Liver (tissue), 9 donors: ENCODE measurements around the gene HAPLN1. TPM values are rescaled to one million over a fixed set of nuclear protein-coding genes. Genes with fewer than 3 reads are reported as not detected.

Source experiments
- DNase-seq: peaks from one replicate; pipeline ENCODE4 v3.0.0-alpha.2; 2017; ENCODE audit warnings: low spot score
- H3K27ac ChIP-seq, 2 donors: one replicate each; pipeline ENCODE4 v1.7.0; 2013; ENCODE audit warnings: inconsistent platforms in 2 of 2, low read length in 2 of 2, control low read depth in 1 of 2, low read depth in 1 of 2, mild to moderate bottlenecking in 1 of 2
- H3K27me3 ChIP-seq, 4 donors: one replicate each; pipeline versions ENCODE4 v1.6.1 to v1.7.0; 2013; ENCODE audit warnings: low read length in 3 of 4, inconsistent platforms in 1 of 4, mild to moderate bottlenecking in 1 of 4, moderate library complexity in 1 of 4; ENCODE audit not compliant: control insufficient read depth in 4 of 4, insufficient read depth in 4 of 4
- H3K36me3 ChIP-seq, 4 donors: one replicate each; pipeline versions ENCODE4 v1.6.1 to v1.7.0; 2013; ENCODE audit warnings: low read length in 3 of 4, mild to moderate bottlenecking in 3 of 4, low read depth in 1 of 4, moderate library complexity in 1 of 4; ENCODE audit not compliant: control insufficient read depth in 4 of 4, insufficient read depth in 3 of 4
- H3K4me1 ChIP-seq, 4 donors: one replicate each; pipeline versions ENCODE4 v1.6.1 to v1.7.0; 2013; ENCODE audit warnings: low read length in 3 of 4, mild to moderate bottlenecking in 3 of 4, moderate library complexity in 1 of 4; ENCODE audit not compliant: control insufficient read depth in 4 of 4, insufficient read depth in 4 of 4
- H3K4me3 ChIP-seq, 3 donors: one replicate each; pipeline versions ENCODE4 v1.6.1 to v1.7.0; 2013; ENCODE audit warnings: low read length in 3 of 3, control low read depth in 1 of 3, low read depth in 1 of 3, mild to moderate bottlenecking in 1 of 3
- H3K9ac ChIP-seq, 2 donors: one replicate each; pipeline ENCODE4 v1.7.0; 2013; ENCODE audit warnings: low read length in 2 of 2, mild to moderate bottlenecking in 2 of 2, moderate library complexity in 2 of 2, control low read depth in 1 of 2, low read depth in 1 of 2
- H3K9me3 ChIP-seq, 4 donors: one replicate each; pipeline versions ENCODE4 v1.6.1 to v1.7.0; 2013; ENCODE audit warnings: low read length in 3 of 4; ENCODE audit not compliant: control insufficient read depth in 4 of 4
- ATF3 ChIP-seq: IDR thresholded peaks from 2 replicates; pipeline ENCODE4 v1.6.1; 2016; ENCODE audit warnings: antibody characterized with exemption
- CTCF ChIP-seq: fragments of 150-350 bp; IDR thresholded peaks from 2 replicates; pipeline ENCODE4 v1.5.1; 2017; ENCODE audit warnings: improper control_type of control experiment, low read depth, low read length; ENCODE audit not compliant: missing input control
- EGR1 ChIP-seq, 2 donors: IDR thresholded peaks; 2 replicates each; pipeline ENCODE4 v1.6.1; 2016 to 2018; ENCODE audit warnings: antibody characterized with exemption in 2 of 2, low read depth in 2 of 2
- FOXA1 ChIP-seq: IDR thresholded peaks from 2 replicates; pipeline ENCODE4 v1.6.1; 2016; ENCODE audit warnings: antibody characterized with exemption
- FOXA2 ChIP-seq: IDR thresholded peaks from 2 replicates; pipeline ENCODE4 v1.6.1; 2016; ENCODE audit warnings: antibody characterized with exemption
- GABPA ChIP-seq, 2 donors: IDR thresholded peaks in 1 of 2; conservative IDR thresholded peaks in 1 of 2; 2 replicates each; pipeline ENCODE4 v1.6.1; 2016; ENCODE audit warnings: antibody characterized with exemption in 2 of 2, mild to moderate bottlenecking in 1 of 2, moderate library complexity in 1 of 2
- HNF4A ChIP-seq, 2 donors: conservative IDR thresholded peaks; 2 replicates each; pipeline ENCODE4 v1.6.1; 2016; ENCODE audit warnings: antibody characterized with exemption in 2 of 2, mild to moderate bottlenecking in 2 of 2
- HNF4G ChIP-seq: IDR thresholded peaks from 2 replicates; pipeline ENCODE4 v1.6.1; 2016; ENCODE audit warnings: antibody characterized with exemption
- JUND ChIP-seq, 2 donors: IDR thresholded peaks; 2 replicates each; pipeline ENCODE4 v1.6.1; 2016; ENCODE audit warnings: antibody characterized with exemption in 2 of 2
- MAX ChIP-seq: IDR thresholded peaks from 2 replicates; pipeline ENCODE4 v1.6.1; 2016; ENCODE audit warnings: antibody characterized with exemption
- NR2F2 ChIP-seq: IDR thresholded peaks from 2 replicates; pipeline ENCODE4 v1.6.1; 2016; ENCODE audit warnings: antibody characterized with exemption
- RAD21 ChIP-seq, 2 donors: IDR thresholded peaks; 2 replicates each; pipeline ENCODE4 v1.6.1; 2016; ENCODE audit warnings: antibody characterized with exemption in 2 of 2, mild to moderate bottlenecking in 2 of 2
- REST ChIP-seq: IDR thresholded peaks from 2 replicates; pipeline ENCODE4 v1.6.1; 2016; ENCODE audit warnings: antibody characterized with exemption, mild to moderate bottlenecking
- RXRA ChIP-seq, 2 donors: IDR thresholded peaks; 2 replicates each; pipeline ENCODE4 v1.6.1; 2017 to 2018; ENCODE audit warnings: antibody characterized with exemption in 2 of 2, mild to moderate bottlenecking in 1 of 2
- SP1 ChIP-seq: IDR thresholded peaks from 2 replicates; pipeline ENCODE4 v1.6.1; 2018; ENCODE audit warnings: antibody characterized with exemption, mild to moderate bottlenecking
- TAF1 ChIP-seq: conservative IDR thresholded peaks from 2 replicates; pipeline ENCODE4 v1.6.1; 2016; ENCODE audit warnings: antibody characterized with exemption, mild to moderate bottlenecking
- YY1 ChIP-seq: IDR thresholded peaks from 2 replicates; pipeline ENCODE4 v1.6.1; 2016; ENCODE audit warnings: antibody characterized with exemption, mild to moderate bottlenecking
- ZBTB33 ChIP-seq: IDR thresholded peaks from 2 replicates; pipeline ENCODE4 v1.6.1; 2016; ENCODE audit warnings: antibody characterized with exemption
- WGBS: extraction: QIAGEN DNeasy Blood & Tissue Kit; methylation state at CpG from one replicate; pipeline ENCODE4 v1.1.7; 2013; 5-methylcytosine and 5-hydroxymethylcytosine counted together
- polyA plus RNA-seq, 2 donors: library from polyadenylated mRNA; stranded (reverse) in 1 of 2; unstranded in 1 of 2; fragments of 200-250 nt in 1 of 2; fragments of >200 nt in 1 of 2; fragmentation: Nextera tagmentation in 1 of 2; extraction: Ambion mirVana in 1 of 2; gene quantifications; one replicate each; pipeline versions ENCODE4 v1.2.1 to v1.2.3, GENCODE V29; 2013 to 2015
- total RNA-seq, 2 donors: library from RNA; depleted of rRNA; stranded (reverse); fragments of >200 nt; gene quantifications; one replicate each; pipeline ENCODE4 v1.2.3, GENCODE V29; 2014
- donor health status: healthy.
- donor health status: healthy.
- donor health status: healthy.
- donor health status: healthy.
- donor health status: healthy.

Gene HAPLN1
- total and polyA plus RNA-seq, 4 donors = 0.07 to 1.3 TPM; not detected in 2

- H3K4me3 ChIP-seq = no peak overlapping the region
- 90% methylated on average over 1 of the region's 1 CpG for WGBS
- H3K9me3 ChIP-seq = no peaks in the 10 kb centered on the region
- no peak overlapping the region for H3K27ac ChIP-seq
- no peaks in the 10 kb centered on the region for H3K4me1 ChIP-seq
- DNase-seq = no peak
- peaks cover 0 to 2% (median 0%) of the 10 kb centered on the region in 4 donors for H3K27me3 ChIP-seq
- H3K36me3 ChIP-seq = no peaks in the 10 kb centered on the region
- TF ChIP-seq GABPA (IDR thresholded peaks at IDR 0.05 in 1 of 2, conservative IDR thresholded peaks at IDR 0.05 in 1 of 2) = no peak
- TF ChIP-seq NR2F2 = no peak
- no peak for TF ChIP-seq FOXA1
- TF ChIP-seq ATF3 = no peak
- TF ChIP-seq HNF4A (conservative IDR thresholded peaks at IDR 0.05) = no peak
- TF ChIP-seq RXRA (IDR thresholded peaks at IDR 0.05) = no peak
- no peak for TF ChIP-seq TAF1
- no peak for TF ChIP-seq SP1
- TF ChIP-seq JUND (IDR thresholded peaks at IDR 0.05) = no peak
- no peak for TF ChIP-seq YY1
- no peak overlapping the region for H3K9ac ChIP-seq
Measured at GRCh38 chr5:83708170-83708569, 12.5 kb downstream of the HAPLN1 start.

- Histone ChIP-seq H3K4me3 (no peak overlapping the region), H3K9me3 (no peaks in the 10 kb centered on the region), H3K36me3 (no peaks in the 10 kb centered on the region), H3K27ac (no peak overlapping the region), H3K27me3 (no peaks in the 10 kb centered on the region), H3K9ac (no peak overlapping the region), H3K4me1 (no peaks in the 10 kb centered on the region)
- DNase-seq = no peak
- TF ChIP-seq CTCF (no peak), RXRA (IDR thresholded peaks at IDR 0.05) (no peak), FOXA1 (no peak), MAX (no peak), HNF4G (no peak), JUND (IDR thresholded peaks at IDR 0.05) (no peak), REST (no peak), NR2F2 (no peak), ATF3 (no peak), EGR1 (IDR thresholded peaks at IDR 0.05; ENCODE audit: low read depth in 2 of 2) (no peak), ZBTB33 (no peak), RAD21 (IDR thresholded peaks at IDR 0.05) (no peak), SP1 (no peak), FOXA2 (no peak), HNF4A (conservative IDR thresholded peaks at IDR 0.05) (no peak), TAF1 (no peak), GABPA (IDR thresholded peaks at IDR 0.05 in 1 of 2, conservative IDR thresholded peaks at IDR 0.05 in 1 of 2) (no peak)
- 70% methylated on average over 2 of the region's 2 CpGs for WGBS
Measured at GRCh38 chr5:83703059-83703458, 17.6 kb downstream of the HAPLN1 start.
